ENCODE results near the gene MGAT4B. TPM values are rescaled to one million over a fixed set of nuclear protein-coding genes. Genes with fewer than 3 reads are reported as not detected.

The MGAT4B gene
- total RNA-seq, 1 experiment from 2014 or later: 151 TPM

DNA sequence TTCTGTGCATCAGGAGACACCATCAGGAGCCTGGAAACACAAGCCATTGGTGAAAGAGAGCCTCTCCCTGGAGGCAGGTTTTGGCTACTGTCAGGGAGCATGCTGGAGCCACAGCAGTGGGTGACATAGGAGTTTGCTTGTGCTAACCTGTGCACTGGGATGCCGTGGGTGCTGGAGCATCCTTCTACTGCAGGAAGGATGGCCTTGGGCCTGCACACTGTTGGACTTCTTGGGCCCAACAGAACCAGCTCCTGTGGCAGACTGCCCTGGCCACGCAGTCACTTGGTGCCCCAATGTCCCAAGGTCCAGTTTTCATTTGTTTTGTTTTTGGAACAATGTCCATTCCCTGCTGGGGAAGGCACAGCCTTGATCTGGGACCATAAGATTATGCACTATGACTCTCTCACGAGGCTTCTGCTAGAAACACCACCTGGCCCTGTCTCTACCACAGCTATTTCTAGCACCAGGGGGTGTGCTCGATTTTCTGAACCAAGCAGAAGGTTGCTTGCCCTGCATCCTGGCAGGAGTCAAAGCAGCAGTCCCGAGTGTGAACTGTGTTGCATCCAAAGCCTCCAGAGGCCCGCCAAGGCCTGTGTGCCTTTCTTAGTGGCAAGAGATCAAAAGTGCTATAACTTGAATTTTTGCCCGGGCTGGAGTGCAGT is 18.3 kb downstream of the MGAT4B start:
- CTCF ChIA-PET: interaction anchor here (1.2 kb wide), 1 partner anchor 25 kb away, joined by 5 read pairs; no protein-coding TSS in a partner anchor
- TF ChIP-seq ZNF532 (CRISPR knock-in tag; IDR thresholded peaks at IDR 0.05; ENCODE audit: borderline replicate concordance) (no peak), AR (CRISPR knock-in tag; IDR thresholded peaks at IDR 0.05) (no peak), PRRX2 (CRISPR knock-in tag; IDR thresholded peaks at IDR 0.05) (no peak), USF1 (CRISPR knock-in tag; IDR thresholded peaks at IDR 0.05) (no peak), ATF3 (CRISPR knock-in tag; conservative IDR thresholded peaks at IDR 0.05) (no peak), MXD4 (CRISPR knock-in tag; IDR thresholded peaks at IDR 0.05; ENCODE audit: borderline replicate concordance) (no peak), CREM (CRISPR knock-in tag; IDR thresholded peaks at IDR 0.05) (no peak), ZBTB43 (CRISPR knock-in tag; IDR thresholded peaks at IDR 0.05) (no peak), ZNF423 (CRISPR knock-in tag; IDR thresholded peaks at IDR 0.05) (no peak), GABPB1 (CRISPR knock-in tag; IDR thresholded peaks at IDR 0.05) (no peak), OVOL2 (CRISPR knock-in tag; IDR thresholded peaks at IDR 0.05; ENCODE audit: borderline replicate concordance) (no peak), ZNF317 (CRISPR knock-in tag; IDR thresholded peaks at IDR 0.05; ENCODE audit: borderline replicate concordance, low read depth) (no peak), JAZF1 (CRISPR knock-in tag; IDR thresholded peaks at IDR 0.05) (no peak), IRF2 (CRISPR knock-in tag; IDR thresholded peaks at IDR 0.05; ENCODE audit: borderline replicate concordance, low read depth) (no peak)
- TF ChIP-seq, protein P1, sequence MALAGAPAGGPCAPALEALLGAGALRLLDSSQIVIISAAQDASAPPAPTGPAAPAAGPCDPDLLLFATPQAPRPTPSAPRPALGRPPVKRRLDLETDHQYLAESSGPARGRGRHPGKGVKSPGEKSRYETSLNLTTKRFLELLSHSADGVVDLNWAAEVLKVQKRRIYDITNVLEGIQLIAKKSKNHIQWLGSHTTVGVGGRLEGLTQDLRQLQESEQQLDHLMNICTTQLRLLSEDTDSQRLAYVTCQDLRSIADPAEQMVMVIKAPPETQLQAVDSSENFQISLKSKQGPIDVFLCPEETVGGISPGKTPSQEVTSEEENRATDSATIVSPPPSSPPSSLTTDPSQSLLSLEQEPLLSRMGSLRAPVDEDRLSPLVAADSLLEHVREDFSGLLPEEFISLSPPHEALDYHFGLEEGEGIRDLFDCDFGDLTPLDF (CRISPR knock-in tag; IDR thresholded peaks at IDR 0.05): no peak
- TF ChIP-seq, protein P2, sequence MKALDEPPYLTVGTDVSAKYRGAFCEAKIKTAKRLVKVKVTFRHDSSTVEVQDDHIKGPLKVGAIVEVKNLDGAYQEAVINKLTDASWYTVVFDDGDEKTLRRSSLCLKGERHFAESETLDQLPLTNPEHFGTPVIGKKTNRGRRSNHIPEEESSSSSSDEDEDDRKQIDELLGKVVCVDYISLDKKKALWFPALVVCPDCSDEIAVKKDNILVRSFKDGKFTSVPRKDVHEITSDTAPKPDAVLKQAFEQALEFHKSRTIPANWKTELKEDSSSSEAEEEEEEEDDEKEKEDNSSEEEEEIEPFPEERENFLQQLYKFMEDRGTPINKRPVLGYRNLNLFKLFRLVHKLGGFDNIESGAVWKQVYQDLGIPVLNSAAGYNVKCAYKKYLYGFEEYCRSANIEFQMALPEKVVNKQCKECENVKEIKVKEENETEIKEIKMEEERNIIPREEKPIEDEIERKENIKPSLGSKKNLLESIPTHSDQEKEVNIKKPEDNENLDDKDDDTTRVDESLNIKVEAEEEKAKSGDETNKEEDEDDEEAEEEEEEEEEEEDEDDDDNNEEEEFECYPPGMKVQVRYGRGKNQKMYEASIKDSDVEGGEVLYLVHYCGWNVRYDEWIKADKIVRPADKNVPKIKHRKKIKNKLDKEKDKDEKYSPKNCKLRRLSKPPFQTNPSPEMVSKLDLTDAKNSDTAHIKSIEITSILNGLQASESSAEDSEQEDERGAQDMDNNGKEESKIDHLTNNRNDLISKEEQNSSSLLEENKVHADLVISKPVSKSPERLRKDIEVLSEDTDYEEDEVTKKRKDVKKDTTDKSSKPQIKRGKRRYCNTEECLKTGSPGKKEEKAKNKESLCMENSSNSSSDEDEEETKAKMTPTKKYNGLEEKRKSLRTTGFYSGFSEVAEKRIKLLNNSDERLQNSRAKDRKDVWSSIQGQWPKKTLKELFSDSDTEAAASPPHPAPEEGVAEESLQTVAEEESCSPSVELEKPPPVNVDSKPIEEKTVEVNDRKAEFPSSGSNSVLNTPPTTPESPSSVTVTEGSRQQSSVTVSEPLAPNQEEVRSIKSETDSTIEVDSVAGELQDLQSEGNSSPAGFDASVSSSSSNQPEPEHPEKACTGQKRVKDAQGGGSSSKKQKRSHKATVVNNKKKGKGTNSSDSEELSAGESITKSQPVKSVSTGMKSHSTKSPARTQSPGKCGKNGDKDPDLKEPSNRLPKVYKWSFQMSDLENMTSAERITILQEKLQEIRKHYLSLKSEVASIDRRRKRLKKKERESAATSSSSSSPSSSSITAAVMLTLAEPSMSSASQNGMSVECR (CRISPR knock-in tag; IDR thresholded peaks at IDR 0.05; ENCODE audit: borderline replicate concordance): no peak
- TF ChIP-seq, protein P3, sequence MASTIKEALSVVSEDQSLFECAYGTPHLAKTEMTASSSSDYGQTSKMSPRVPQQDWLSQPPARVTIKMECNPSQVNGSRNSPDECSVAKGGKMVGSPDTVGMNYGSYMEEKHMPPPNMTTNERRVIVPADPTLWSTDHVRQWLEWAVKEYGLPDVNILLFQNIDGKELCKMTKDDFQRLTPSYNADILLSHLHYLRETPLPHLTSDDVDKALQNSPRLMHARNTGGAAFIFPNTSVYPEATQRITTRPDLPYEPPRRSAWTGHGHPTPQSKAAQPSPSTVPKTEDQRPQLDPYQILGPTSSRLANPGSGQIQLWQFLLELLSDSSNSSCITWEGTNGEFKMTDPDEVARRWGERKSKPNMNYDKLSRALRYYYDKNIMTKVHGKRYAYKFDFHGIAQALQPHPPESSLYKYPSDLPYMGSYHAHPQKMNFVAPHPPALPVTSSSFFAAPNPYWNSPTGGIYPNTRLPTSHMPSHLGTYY (CRISPR knock-in tag; IDR thresholded peaks at IDR 0.05): no peak

More for the DNA sequence above, 18.3 kb downstream of the MGAT4B start:
- Mint-ChIP-seq H3K4me3 (no peak overlapping the region), H3K4me1 (peaks cover 4% of the 10 kb centered on the region), H3K36me3 (peaks cover 5% of the 10 kb centered on the region), H3K27me3 (ENCODE audit: low read depth) (peaks cover 2% of the 10 kb centered on the region; the same call in 1 of the 2 replicates), H3K9me3 (peaks cover 9% of the 10 kb centered on the region), H3K27ac (no peak overlapping the region)
- DNase-seq (ENCODE audit: low spot score): no peak
- POLR2A ChIA-PET: no interaction called here
- ATAC-seq: no peak

Data from WTC11 (cell line).